A673 (cell line): ENCODE data around the gene CAMKK2.

Experiments
- CTCF ChIP-seq: fragments of 300-800, 200-600 bp; sonication (generic); conservative IDR thresholded peaks from 2 replicates; pipeline ENCODE4 v1.5.1; 2017; ENCODE audit warnings: low read depth, mild to moderate bottlenecking, antibody characterized with exemption, low read length, moderate library complexity, mixed read lengths
- EZH2 ChIP-seq: fragments of 200-600 bp; sonication (generic); IDR thresholded peaks from 2 replicates; pipeline ENCODE4 v1.6.1; 2017; ENCODE audit warnings: borderline replicate concordance, low read depth, mild to moderate bottlenecking, mixed read lengths, antibody characterized with exemption, low read length; ENCODE audit not compliant: poor library complexity, severe bottlenecking

- TF ChIP-seq CTCF (no peak), EZH2 (no peak)
Observed at GRCh38 chr12:121219353-121219986, 77.0 kb downstream of the CAMKK2 start.
